Epithelial cell of esophagus (primary cell): ENCODE data around the gene ARSB.
"Not testable (repeated sequence)": the region's sequence is repeated elsewhere in the genome, so short reads cannot be mapped to it uniquely, and the experiment has no call there.

Source experiments
- DNase-seq: peaks from one replicate; pipeline ENCODE4 v3.0.0; 2010; ENCODE audit warnings: low read depth
- H3K4me3 ChIP-seq: 2 replicates; pipeline ENCODE4 v1.5.1; 2011; ENCODE audit warnings: mild to moderate bottlenecking, low read length, control low read depth
- CTCF ChIP-seq: IDR thresholded peaks from 2 replicates; pipeline ENCODE4 v1.5.1; 2011; ENCODE audit warnings: low read depth, mild to moderate bottlenecking, low read length, control low read depth, inconsistent platforms; ENCODE audit not compliant: insufficient read depth; ENCODE audit errors: missing control alignments

The ARSB gene

GRCh38 chr5:78886341-78887230 is 98.5 kb downstream of the ARSB start:
- no peak overlapping the region for H3K4me3 ChIP-seq
- DNase-seq, result peak; percentile 18
- peak; percentile 54 for TF ChIP-seq CTCF

DNA sequence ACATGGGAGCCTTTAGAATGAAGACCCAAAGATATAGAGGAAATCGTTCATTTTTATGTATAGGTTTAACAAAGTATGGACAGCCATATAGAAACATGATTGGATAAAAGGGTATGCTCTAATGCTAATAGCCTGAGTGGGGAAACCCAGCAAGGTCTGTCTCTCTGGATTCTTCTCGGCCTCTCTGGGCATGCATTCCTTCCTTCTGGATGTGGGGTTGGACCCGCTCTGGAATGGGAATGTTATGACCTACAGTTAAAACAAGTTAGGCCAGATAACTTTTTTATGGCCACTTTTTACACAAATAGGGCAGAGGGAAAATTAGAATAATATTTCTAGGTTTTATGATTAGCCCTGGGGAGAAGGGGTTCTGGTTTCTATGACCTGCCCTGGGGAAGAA is 103.2 kb downstream of the ARSB start:
- TF ChIP-seq CTCF, result no peak
- DNase-seq, result no peak
- H3K4me3 ChIP-seq, result no peak overlapping the region

- TF ChIP-seq CTCF, result no peak
- no peak overlapping the region for H3K4me3 ChIP-seq
- DNase-seq, result no peak
These were observed 105.6 kb downstream of the ARSB start for GRCh38 chr5:78879516-78879915.

DNA sequence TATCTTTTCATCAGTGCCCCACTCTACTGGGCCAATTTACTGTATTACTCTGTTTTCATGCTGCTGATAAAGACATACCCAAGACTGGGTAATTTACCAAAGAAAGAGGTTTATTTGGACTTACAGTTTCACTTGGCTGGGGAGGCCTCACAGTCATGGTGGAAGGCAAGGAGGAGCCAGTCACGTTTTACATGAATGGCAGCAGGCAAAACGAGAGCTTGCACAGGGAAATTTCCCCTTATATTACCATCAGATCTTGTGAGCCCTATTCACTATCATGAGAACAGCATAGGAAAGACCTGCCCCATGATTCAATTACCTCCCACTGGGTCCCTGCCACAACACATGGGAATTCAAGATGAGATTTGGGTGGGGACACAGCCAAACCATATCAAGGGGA is 119.0 kb downstream of the ARSB start:
- not testable (repeated sequence) for H3K4me3 ChIP-seq, DNase-seq

DNA sequence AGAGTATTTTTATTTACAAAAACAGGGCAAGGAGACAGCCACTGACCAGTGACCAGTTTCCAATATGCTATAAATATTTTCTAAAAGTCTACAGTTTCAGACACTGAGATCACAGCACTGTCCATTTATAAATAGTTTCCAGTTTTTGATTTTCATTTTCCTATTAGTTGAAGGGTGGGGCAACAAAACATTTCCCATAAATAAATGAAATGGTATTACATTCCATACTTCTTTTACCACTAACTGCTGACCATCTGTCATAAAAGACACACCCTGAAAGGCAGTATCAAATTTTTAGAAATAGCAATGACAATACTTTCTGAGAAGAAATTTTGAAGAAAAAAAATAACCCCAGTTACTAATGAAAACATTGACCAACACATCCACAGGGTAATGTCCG is 126.7 kb downstream of the ARSB start:
- no peak overlapping the region for H3K4me3 ChIP-seq
- no peak for TF ChIP-seq CTCF
- DNase-seq, result no peak

GRCh38 chr5:78855026-78855425 is 130.1 kb downstream of the ARSB start:
- DNase-seq, result peak; percentile 81
- H3K4me3 ChIP-seq, result no peak overlapping the region
- TF ChIP-seq CTCF, result no peak

DNA sequence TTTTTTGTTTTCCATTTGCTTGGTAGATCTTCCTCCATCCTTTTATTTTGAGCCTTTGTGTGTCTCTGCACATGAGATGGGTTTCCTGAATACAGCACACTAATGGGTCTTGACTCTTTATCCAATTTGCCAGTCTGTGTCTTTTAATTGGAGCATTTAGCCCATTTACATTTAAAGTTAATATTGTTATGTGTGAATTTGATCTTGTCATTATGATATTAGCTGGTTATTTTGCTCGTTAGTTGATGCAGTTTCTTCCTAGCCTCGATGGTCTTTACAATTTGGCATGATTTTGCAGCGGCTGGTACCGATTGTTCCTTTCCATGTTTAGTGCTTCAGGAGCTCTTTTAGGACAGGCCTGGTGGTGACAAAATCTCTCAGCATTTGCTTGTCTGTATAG is 133.2 kb downstream of the ARSB start:
- H3K4me3 ChIP-seq, DNase-seq: not testable (repeated sequence)

DNA sequence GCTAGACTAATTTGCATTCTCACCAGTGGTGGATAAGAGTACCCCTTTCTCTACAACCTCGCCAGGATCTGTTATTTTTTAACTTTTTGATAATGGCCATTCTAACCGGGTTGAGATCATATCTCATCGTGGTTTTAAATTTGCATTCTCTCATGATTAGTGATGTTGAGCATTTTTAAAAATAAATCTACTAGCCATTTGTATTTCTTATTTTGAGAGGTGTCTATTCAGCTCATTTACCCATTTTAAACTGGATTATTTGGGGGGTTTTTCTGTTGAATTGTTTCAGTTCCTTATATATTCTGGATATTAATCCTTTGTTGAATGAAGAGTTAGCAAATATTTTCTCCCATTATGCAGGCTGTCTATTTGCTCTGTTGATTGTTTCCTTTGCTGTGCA is 139.6 kb downstream of the ARSB start:
- no peak for DNase-seq
- no peak for TF ChIP-seq CTCF
- no peak overlapping the region for H3K4me3 ChIP-seq
